Measurements from ENCODE around the gene PLCB4. TPM values are rescaled to one million over a fixed set of nuclear protein-coding genes. Genes with fewer than 3 reads are reported as not detected.

The PLCB4 gene
- total RNA-seq, 1 donor from 2014 or later: 6.6 TPM

DNA sequence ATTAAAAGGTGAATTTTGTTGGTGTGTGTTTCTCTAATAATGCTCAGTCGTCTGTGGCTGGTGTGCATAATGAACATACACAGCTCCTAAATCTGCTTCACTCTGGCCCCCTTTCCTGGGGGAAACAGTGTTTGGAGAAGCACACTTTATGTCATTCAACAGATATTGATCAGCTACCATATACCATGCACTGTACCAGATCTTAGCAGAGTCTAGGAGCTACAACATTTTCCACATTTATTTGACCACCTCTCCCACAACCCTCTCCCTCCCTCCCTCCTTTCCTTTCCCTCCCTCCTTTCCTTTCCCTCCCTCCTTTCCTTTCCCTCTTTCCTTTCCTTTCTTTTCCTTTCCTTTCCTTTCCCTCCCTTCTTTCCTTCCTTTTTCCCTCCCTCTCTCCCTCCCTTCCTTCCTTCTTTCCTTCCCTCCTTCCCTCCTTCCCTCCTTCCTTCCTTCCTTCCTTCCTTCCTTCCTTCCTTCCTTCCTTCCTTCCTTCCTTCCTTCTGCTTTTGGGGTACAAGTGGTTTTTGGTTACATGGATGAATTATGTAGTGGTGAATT, 85.7 kb downstream of the PLCB4 start:
- H3K36me3 ChIP-seq: no peaks in the 10 kb centered on the region
- H3K4me3 ChIP-seq: no peak overlapping the region
- peaks cover 11% of the 10 kb centered on the region for H3K9me3 ChIP-seq
- TF ChIP-seq, protein P1, sequence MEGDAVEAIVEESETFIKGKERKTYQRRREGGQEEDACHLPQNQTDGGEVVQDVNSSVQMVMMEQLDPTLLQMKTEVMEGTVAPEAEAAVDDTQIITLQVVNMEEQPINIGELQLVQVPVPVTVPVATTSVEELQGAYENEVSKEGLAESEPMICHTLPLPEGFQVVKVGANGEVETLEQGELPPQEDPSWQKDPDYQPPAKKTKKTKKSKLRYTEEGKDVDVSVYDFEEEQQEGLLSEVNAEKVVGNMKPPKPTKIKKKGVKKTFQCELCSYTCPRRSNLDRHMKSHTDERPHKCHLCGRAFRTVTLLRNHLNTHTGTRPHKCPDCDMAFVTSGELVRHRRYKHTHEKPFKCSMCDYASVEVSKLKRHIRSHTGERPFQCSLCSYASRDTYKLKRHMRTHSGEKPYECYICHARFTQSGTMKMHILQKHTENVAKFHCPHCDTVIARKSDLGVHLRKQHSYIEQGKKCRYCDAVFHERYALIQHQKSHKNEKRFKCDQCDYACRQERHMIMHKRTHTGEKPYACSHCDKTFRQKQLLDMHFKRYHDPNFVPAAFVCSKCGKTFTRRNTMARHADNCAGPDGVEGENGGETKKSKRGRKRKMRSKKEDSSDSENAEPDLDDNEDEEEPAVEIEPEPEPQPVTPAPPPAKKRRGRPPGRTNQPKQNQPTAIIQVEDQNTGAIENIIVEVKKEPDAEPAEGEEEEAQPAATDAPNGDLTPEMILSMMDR (IDR thresholded peaks at IDR 0.05): no peak
- intact Hi-C loops (cut with DNase I): no loop called here
- no peaks in the 10 kb centered on the region for H3K4me1 ChIP-seq
- H3K27ac ChIP-seq: no peak overlapping the region
- no peaks in the 10 kb centered on the region for H3K27me3 ChIP-seq (ENCODE audit: low read depth)
- no peak for ATAC-seq
- DNase-seq: no peak

DNA sequence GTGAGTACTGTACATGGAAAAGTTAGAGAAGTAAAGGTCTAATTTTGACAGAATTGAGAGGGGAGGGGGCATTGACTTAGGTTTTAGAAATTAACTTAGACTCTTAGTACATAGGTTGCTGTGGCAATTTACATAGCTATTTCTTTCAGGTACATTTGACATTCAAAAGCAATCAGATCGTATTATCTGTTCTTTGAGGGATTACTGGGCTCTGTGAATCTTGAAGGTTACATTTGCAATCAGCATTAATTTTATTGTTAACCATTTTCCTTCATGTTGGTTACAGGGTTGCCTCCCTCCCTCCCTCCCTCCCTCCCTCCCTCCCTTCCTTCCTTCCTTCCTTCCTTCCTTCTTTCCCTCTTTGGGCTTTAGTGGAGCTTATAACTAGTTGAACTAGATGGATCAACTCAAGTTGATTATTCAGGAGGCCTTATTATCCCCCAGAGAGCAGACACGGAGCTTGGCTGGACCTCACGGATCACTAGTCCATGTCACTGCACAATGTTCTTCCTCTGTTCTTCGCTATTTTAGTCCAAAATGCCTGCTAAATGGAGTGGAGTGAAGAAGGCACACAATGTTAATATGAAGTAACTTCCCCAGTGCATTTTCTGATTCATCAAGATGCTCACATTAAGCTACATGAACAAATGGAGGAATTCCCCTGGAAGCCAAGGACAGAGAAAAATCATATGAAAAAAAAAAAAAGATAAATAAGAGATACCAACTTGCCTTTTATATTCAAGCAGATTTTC, 87.8 kb downstream of the PLCB4 start:
- no peak for ATAC-seq
- Histone ChIP-seq H3K27me3 (ENCODE audit: low read depth) (no peaks in the 10 kb centered on the region), H3K27ac (no peak overlapping the region), H3K4me3 (no peak overlapping the region), H3K4me1 (peaks cover 8% of the 10 kb centered on the region), H3K9me3 (peaks cover 7% of the 10 kb centered on the region), H3K36me3 (no peaks in the 10 kb centered on the region)
- TF ChIP-seq, protein P1 (IDR thresholded peaks at IDR 0.05): no peak
- no peak for DNase-seq
- intact Hi-C loops (cut with DNase I): no loop called here

DNA sequence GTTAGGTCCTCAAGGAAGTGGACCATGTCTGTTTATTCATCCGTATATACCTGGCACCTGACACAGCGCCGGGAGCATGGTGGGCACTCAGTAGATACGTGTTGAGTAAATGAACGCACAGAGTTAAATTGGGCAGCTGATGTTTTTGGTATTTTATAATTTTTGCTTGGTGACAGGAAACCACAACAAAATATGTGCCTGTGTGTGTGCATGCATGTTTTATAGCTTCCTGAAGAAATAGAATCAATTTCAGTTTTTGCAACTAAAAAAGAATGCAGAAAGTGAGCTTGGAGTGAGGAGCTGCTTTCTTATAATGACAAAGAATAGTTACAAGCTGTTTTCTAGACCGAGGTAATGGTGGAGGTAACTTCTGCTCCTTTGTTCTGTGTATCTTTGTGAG, 91.4 kb downstream of the PLCB4 start:
- no peak overlapping the region for H3K4me3 ChIP-seq
- peaks cover 8% of the 10 kb centered on the region for H3K4me1 ChIP-seq
- H3K9me3 ChIP-seq: no peaks in the 10 kb centered on the region
- ATAC-seq (no peak), DNase-seq (no peak)
- TF ChIP-seq, protein P1 (IDR thresholded peaks at IDR 0.05): no peak
- no peaks in the 10 kb centered on the region for H3K36me3 ChIP-seq
- H3K27me3 ChIP-seq (ENCODE audit: low read depth): no peaks in the 10 kb centered on the region
- intact Hi-C loops (cut with DNase I): no loop called here
- no peak overlapping the region for H3K27ac ChIP-seq

- H3K9me3 ChIP-seq: no peaks in the 10 kb centered on the region
- intact Hi-C loops (cut with DNase I): no loop called here
- TF ChIP-seq, protein P1 (IDR thresholded peaks at IDR 0.05): no peak
- no peak overlapping the region for H3K27ac ChIP-seq
- H3K4me3 ChIP-seq: no peak overlapping the region
- ATAC-seq (no peak), DNase-seq (no peak)
- no peaks in the 10 kb centered on the region for H3K27me3 ChIP-seq (ENCODE audit: low read depth)
- H3K4me1 ChIP-seq: peaks cover 8% of the 10 kb centered on the region
- H3K36me3 ChIP-seq: no peaks in the 10 kb centered on the region
Observed at GRCh38 chr20:9160757-9161156, 91.9 kb downstream of the PLCB4 start.

DNA sequence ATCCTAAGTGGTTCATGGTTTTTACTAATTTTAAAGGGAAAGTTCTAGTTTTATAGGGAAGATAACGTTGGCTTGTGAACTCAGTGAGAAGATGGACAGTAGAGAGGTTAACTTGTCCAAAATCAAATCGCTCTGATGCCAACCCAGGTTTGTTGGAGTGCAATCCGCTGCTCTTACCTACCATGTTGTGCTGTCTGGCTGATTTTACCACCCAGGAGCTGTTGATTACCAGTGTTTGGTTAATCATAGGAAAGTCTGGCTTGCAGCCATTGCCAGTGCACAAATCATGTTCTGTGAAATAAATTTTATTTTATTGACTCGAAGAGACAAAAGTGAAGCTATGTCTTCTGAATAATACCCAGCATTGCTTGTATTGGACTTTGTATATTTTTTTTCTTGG, 92.4 kb downstream of the PLCB4 start:
- TF ChIP-seq, protein P1 (IDR thresholded peaks at IDR 0.05): no peak
- Histone ChIP-seq H3K27ac (no peak overlapping the region), H3K27me3 (ENCODE audit: low read depth) (no peaks in the 10 kb centered on the region), H3K36me3 (no peaks in the 10 kb centered on the region), H3K4me1 (peaks cover 8% of the 10 kb centered on the region), H3K9me3 (no peaks in the 10 kb centered on the region), H3K4me3 (no peak overlapping the region)
- ATAC-seq (no peak), DNase-seq (no peak)
- intact Hi-C loops (cut with DNase I): no loop called here

Data from lower lobe of right lung (tissue), 2 donors.